ENCODE measurements around the gene SYNE3. TPM values are rescaled to one million over a fixed set of nuclear protein-coding genes. Genes with fewer than 3 reads are reported as not detected.

Gene SYNE3
- total and polyA plus RNA-seq, 2 donors (not counting 1 experiment from before 2014, with no cell fraction given): 4.9 to 24.1 TPM

DNA sequence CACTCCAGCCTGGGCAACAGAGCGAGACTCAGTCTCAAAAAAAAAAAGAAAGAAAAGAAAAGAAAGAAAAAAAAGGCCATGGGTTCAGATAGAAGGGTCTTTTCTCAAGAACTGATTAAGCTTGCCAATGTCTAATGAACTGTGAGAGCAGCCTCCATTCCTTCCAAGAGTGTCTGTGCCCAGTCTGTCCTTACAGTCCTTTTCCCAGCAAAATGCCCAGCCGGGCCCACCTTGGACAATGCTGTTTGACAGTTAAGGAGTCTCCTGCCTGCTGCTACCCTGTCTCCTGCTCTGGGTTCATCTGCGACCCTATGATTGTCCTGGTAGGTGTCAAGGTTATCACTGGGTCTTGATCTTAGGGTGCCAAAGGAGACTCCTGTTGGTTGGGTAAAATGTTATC lies 21.4 kb downstream of the SYNE3 start:
- H3K27ac ChIP-seq (ENCODE audit: insufficient read depth, low read length): no peak overlapping the region
- TF ChIP-seq, protein P1, sequence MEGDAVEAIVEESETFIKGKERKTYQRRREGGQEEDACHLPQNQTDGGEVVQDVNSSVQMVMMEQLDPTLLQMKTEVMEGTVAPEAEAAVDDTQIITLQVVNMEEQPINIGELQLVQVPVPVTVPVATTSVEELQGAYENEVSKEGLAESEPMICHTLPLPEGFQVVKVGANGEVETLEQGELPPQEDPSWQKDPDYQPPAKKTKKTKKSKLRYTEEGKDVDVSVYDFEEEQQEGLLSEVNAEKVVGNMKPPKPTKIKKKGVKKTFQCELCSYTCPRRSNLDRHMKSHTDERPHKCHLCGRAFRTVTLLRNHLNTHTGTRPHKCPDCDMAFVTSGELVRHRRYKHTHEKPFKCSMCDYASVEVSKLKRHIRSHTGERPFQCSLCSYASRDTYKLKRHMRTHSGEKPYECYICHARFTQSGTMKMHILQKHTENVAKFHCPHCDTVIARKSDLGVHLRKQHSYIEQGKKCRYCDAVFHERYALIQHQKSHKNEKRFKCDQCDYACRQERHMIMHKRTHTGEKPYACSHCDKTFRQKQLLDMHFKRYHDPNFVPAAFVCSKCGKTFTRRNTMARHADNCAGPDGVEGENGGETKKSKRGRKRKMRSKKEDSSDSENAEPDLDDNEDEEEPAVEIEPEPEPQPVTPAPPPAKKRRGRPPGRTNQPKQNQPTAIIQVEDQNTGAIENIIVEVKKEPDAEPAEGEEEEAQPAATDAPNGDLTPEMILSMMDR (conservative IDR thresholded peaks at IDR 0.05 in 1 of 2, IDR thresholded peaks at IDR 0.05 in 1 of 2; ENCODE audit: low read depth in 1 of 2, low read length in 2 of 2): no peak
- TF ChIP-seq EZH2 (IDR thresholded peaks at IDR 0.05; ENCODE audit: low read length, missing control alignments): no peak

DNA sequence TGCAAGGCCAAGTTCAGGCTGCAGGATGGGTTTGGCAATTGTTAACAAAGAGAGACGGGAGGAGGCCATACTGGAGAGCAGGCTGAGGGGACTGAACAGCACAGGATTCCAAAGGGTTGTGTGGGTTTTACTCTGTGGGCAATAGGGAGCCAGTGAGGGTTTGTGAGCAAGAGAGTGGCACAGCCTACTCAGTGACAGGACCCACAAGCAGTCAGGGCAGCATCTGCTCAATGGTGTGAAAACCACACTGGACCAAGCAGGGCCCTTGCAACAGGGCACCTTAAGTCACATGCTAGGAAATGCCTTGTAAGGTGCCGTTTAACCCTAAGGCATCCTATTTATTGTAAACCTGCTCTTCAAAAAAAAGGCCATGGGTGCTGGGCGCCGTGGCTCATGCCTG lies 22.0 kb downstream of the SYNE3 start:
- no peak for TF ChIP-seq EZH2 (IDR thresholded peaks at IDR 0.05; ENCODE audit: low read length, missing control alignments)
- TF ChIP-seq, protein P1 (conservative IDR thresholded peaks at IDR 0.05 in 1 of 2, IDR thresholded peaks at IDR 0.05 in 1 of 2; ENCODE audit: low read depth in 1 of 2, low read length in 2 of 2): no peak

More for the DNA sequence above, 21.4 kb downstream of the SYNE3 start:
- H3K9me3 ChIP-seq (ENCODE audit: control insufficient read depth, insufficient read depth, low read depth, low read length): no peaks in the 10 kb centered on the region
- H3K27me3 ChIP-seq (ENCODE audit: control insufficient read depth, insufficient read depth, low read length): no peaks in the 10 kb centered on the region
- H3K4me2 ChIP-seq (ENCODE audit: extremely low read depth, insufficient read depth, low read length): no peak overlapping the region
- H3K4me1 ChIP-seq (ENCODE audit: control insufficient read depth, extremely low read depth, insufficient read depth, low read length): peaks cover 30% of the 10 kb centered on the region
- peaks cover 29% of the 10 kb centered on the region for H3K79me2 ChIP-seq (ENCODE audit: control insufficient read depth, insufficient read depth, low read length)
- H3K36me3 ChIP-seq (ENCODE audit: control insufficient read depth, insufficient read depth, low read length): peaks cover 2% of the 10 kb centered on the region
- H2AFZ ChIP-seq (ENCODE audit: low read length): no peak overlapping the region
- DNase-seq (ENCODE audit: low read depth in 2 of 2): no peak
- no peak overlapping the region for H3K9ac ChIP-seq (ENCODE audit: insufficient read depth, low read length)
- no peak overlapping the region for H3K4me3 ChIP-seq (replicated peaks in 1 of 4; ENCODE audit: control extremely low read depth in 1 of 4, insufficient read depth in 1 of 4, low read depth in 3 of 4, low read length in 4 of 4)
- no peaks in the 10 kb centered on the region for H4K20me1 ChIP-seq (ENCODE audit: control insufficient read depth, extremely low read depth, insufficient read depth, low read length)

DNA sequence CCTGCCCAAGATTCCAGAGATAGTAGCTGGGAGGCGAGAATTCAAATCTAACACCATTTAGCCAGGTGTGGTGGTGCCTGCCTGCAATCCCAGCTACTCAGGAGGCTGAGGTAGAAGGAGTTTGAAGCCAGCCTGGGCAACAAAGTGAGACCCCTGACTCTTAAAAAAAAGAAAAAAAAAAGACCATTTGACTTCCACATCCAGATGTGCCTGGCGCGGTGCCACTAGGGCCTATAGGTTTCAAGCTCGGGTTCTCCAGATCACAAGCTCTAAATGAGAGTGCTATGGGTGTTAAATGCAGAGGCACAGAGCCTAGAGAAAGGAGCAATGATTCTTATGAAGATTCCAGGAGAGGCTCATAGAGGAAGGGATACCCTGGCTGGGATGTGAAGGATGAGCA lies 22.5 kb downstream of the SYNE3 start:
- no peak overlapping the region for H3K9ac ChIP-seq (ENCODE audit: insufficient read depth, low read length)
- peaks cover 28% of the 10 kb centered on the region for H3K79me2 ChIP-seq (ENCODE audit: control insufficient read depth, insufficient read depth, low read length)
- H3K4me1 ChIP-seq (ENCODE audit: control insufficient read depth, extremely low read depth, insufficient read depth, low read length): peaks cover 27% of the 10 kb centered on the region
- no peak overlapping the region for H2AFZ ChIP-seq (ENCODE audit: low read length)
- no peak overlapping the region for H3K27ac ChIP-seq (ENCODE audit: insufficient read depth, low read length)
- H3K4me2 ChIP-seq (ENCODE audit: extremely low read depth, insufficient read depth, low read length): no peak overlapping the region
- DNase-seq (ENCODE audit: low read depth in 2 of 2): no peak
- no peaks in the 10 kb centered on the region for H3K27me3 ChIP-seq (ENCODE audit: control insufficient read depth, insufficient read depth, low read length)
- peaks cover 2% of the 10 kb centered on the region for H3K36me3 ChIP-seq (ENCODE audit: control insufficient read depth, insufficient read depth, low read length)
- H3K9me3 ChIP-seq (ENCODE audit: control insufficient read depth, insufficient read depth, low read depth, low read length): no peaks in the 10 kb centered on the region
- no peaks in the 10 kb centered on the region for H4K20me1 ChIP-seq (ENCODE audit: control insufficient read depth, extremely low read depth, insufficient read depth, low read length)
- H3K4me3 ChIP-seq (replicated peaks in 1 of 4; ENCODE audit: control extremely low read depth in 1 of 4, insufficient read depth in 1 of 4, low read depth in 3 of 4, low read length in 4 of 4): no peak overlapping the region
- TF ChIP-seq, protein P1 (conservative IDR thresholded peaks at IDR 0.05 in 1 of 2, IDR thresholded peaks at IDR 0.05 in 1 of 2; ENCODE audit: low read depth in 1 of 2, low read length in 2 of 2): no peak
- no peak for TF ChIP-seq EZH2 (IDR thresholded peaks at IDR 0.05; ENCODE audit: low read length, missing control alignments)

More for the DNA sequence above, 22.0 kb downstream of the SYNE3 start:
- no peaks in the 10 kb centered on the region for H3K27me3 ChIP-seq (ENCODE audit: control insufficient read depth, insufficient read depth, low read length)
- H3K36me3 ChIP-seq (ENCODE audit: control insufficient read depth, insufficient read depth, low read length): peaks cover 2% of the 10 kb centered on the region
- no peaks in the 10 kb centered on the region for H3K9me3 ChIP-seq (ENCODE audit: control insufficient read depth, insufficient read depth, low read depth, low read length)
- H3K4me2 ChIP-seq (ENCODE audit: extremely low read depth, insufficient read depth, low read length): no peak overlapping the region
- H3K4me1 ChIP-seq (ENCODE audit: control insufficient read depth, extremely low read depth, insufficient read depth, low read length): peaks cover 30% of the 10 kb centered on the region
- no peak overlapping the region for H3K27ac ChIP-seq (ENCODE audit: insufficient read depth, low read length)
- no peak overlapping the region for H3K9ac ChIP-seq (ENCODE audit: insufficient read depth, low read length)
- H3K4me3 ChIP-seq (replicated peaks in 1 of 4; ENCODE audit: control extremely low read depth in 1 of 4, insufficient read depth in 1 of 4, low read depth in 3 of 4, low read length in 4 of 4): no peak overlapping the region
- no peak overlapping the region for H2AFZ ChIP-seq (ENCODE audit: low read length)
- no peaks in the 10 kb centered on the region for H4K20me1 ChIP-seq (ENCODE audit: control insufficient read depth, extremely low read depth, insufficient read depth, low read length)
- no peak for DNase-seq (ENCODE audit: low read depth in 2 of 2)
- peaks cover 31% of the 10 kb centered on the region for H3K79me2 ChIP-seq (ENCODE audit: control insufficient read depth, insufficient read depth, low read length)
